Left lung (tissue), 10 donors: ENCODE measurements around the gene SYNJ2. TPM values are rescaled to one million over a fixed set of nuclear protein-coding genes. Genes with fewer than 3 reads are reported as not detected.

Experiments
- ATAC-seq: fragments of 200-7000 bp; cut with Tn5 transposase; one replicate; pipeline ENCODE4 v1.9.1; 2020; ENCODE audit warnings: moderate library complexity
- DNase-seq, 4 donors: peaks; one replicate each; pipeline ENCODE4 v3.0.0-alpha.2; 2013 to 2020
- H3K27ac ChIP-seq, 2 donors: fragments of 200-600 bp; sonication (generic) in 1 of 2; one replicate each; pipeline versions ENCODE4 v1.5.0 to v1.8.0; 2020 to 2021
- H3K27me3 ChIP-seq, 2 donors: fragments of 200-600 bp; sonication (generic) in 1 of 2; one replicate each; pipeline versions ENCODE4 v1.5.0 to v1.8.0; 2020 to 2021
- H3K36me3 ChIP-seq, 2 donors: fragments of 200-600 bp; sonication (generic) in 1 of 2; one replicate each; pipeline versions ENCODE4 v1.5.0 to v1.8.0; 2020 to 2021
- H3K4me1 ChIP-seq, 2 donors: fragments of 200-600 bp; one replicate each; pipeline ENCODE4 v1.8.0; 2021
- H3K4me3 ChIP-seq, 2 donors: fragments of 200-600 bp; sonication (generic) in 1 of 2; one replicate each; pipeline versions ENCODE4 v1.5.0 to v1.8.0; 2020 to 2021; ENCODE audit warnings: mild to moderate bottlenecking in 1 of 2
- H3K9me3 ChIP-seq, 2 donors: fragments of 200-600 bp; sonication (generic) in 1 of 2; one replicate each; pipeline versions ENCODE4 v1.5.0 to v1.8.0; 2020 to 2021
- intact Hi-C, 2 donors: fragments of 100-400 bp; cut with DNase I; formaldehyde crosslinking; loops; one replicate each; pipeline versions ENCODE4 v1.11.2 to v1.14.2; 2022
- polyA plus RNA-seq, 6 donors: library from polyadenylated mRNA; unstranded; fragments of 120-200 nt; gene quantifications; one replicate each; pipeline ENCODE4 v1.2.1, GENCODE V29; 2013; ENCODE audit not compliant: insufficient read length in 6 of 6
- total RNA-seq, 2 donors: library from RNA; stranded (reverse); fragmentation: NEBNext Ultra II Directional; extraction: Animal tissue kit (Norgen Biotek cat#: 25700); gene quantifications; one replicate each; pipeline ENCODE4 v1.2.1, GENCODE V29; 2021
- TF ChIP-seq, protein P1 (sequence below), 2 donors: fragments of 200-600 bp; sonication (generic) in 1 of 2; IDR thresholded peaks; one replicate each; pipeline versions ENCODE4 v1.5.0 to v1.8.0; 2021; ENCODE audit warnings: antibody characterized with exemption in 2 of 2
- donor health status: DM: no; HTN: yes; CAD: no.
- donor health status: DM: no; HTN: no; CAD: no.

The SYNJ2 gene
- total and polyA plus RNA-seq, 8 donors: 6.2 to 12.2 (median 7.5) TPM

- H3K36me3 ChIP-seq: peaks cover 0 to 33% of the 10 kb centered on the region in 2 donors
- peaks cover 25 to 43% of the 10 kb centered on the region in 2 donors for H3K4me1 ChIP-seq
- DNase-seq: no peak
- H3K27ac ChIP-seq: no peak overlapping the region
- no peaks in the 10 kb centered on the region for H3K9me3 ChIP-seq
- no peak for ATAC-seq
- TF ChIP-seq, protein P1, sequence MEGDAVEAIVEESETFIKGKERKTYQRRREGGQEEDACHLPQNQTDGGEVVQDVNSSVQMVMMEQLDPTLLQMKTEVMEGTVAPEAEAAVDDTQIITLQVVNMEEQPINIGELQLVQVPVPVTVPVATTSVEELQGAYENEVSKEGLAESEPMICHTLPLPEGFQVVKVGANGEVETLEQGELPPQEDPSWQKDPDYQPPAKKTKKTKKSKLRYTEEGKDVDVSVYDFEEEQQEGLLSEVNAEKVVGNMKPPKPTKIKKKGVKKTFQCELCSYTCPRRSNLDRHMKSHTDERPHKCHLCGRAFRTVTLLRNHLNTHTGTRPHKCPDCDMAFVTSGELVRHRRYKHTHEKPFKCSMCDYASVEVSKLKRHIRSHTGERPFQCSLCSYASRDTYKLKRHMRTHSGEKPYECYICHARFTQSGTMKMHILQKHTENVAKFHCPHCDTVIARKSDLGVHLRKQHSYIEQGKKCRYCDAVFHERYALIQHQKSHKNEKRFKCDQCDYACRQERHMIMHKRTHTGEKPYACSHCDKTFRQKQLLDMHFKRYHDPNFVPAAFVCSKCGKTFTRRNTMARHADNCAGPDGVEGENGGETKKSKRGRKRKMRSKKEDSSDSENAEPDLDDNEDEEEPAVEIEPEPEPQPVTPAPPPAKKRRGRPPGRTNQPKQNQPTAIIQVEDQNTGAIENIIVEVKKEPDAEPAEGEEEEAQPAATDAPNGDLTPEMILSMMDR (IDR thresholded peaks at IDR 0.05): no peak
- intact Hi-C loops: no loop called here
- H3K27me3 ChIP-seq: no peaks in the 10 kb centered on the region
- no peak overlapping the region for H3K4me3 ChIP-seq
Measured at GRCh38 chr6:158061709-158062461, 80.2 kb downstream of the SYNJ2 start.

DNA sequence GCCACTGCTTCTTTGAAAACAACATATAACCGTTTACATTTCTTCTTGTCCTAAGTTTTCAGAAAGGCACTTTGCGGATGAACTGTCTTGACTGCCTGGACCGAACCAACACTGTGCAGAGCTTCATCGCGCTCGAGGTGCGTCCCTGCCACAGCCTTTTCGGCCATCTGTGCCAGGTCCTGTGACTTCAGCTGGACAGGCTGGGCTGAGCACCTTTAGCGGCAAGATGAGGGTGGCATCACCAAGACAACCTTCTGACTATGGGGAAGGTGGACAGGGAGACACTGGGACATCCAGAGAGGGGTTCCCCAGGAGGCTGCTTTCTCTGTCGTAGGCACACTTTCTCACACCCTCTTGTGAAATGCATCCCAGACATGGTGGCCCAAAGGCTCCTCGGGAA lies 82.1 kb downstream of the SYNJ2 start:
- ATAC-seq (no peak), DNase-seq (no peak)
- Histone ChIP-seq H3K4me3 (no peak overlapping the region), H3K27ac (no peak overlapping the region), H3K4me1 (peaks cover 17 to 37% of the 10 kb centered on the region in 2 donors), H3K9me3 (no peaks in the 10 kb centered on the region), H3K36me3 (peaks cover 0 to 40% of the 10 kb centered on the region in 2 donors), H3K27me3 (no peaks in the 10 kb centered on the region)
- TF ChIP-seq, protein P1 (IDR thresholded peaks at IDR 0.05): no peak
- intact Hi-C loops: no loop called here

- DNase-seq: no peak
- Histone ChIP-seq H3K9me3 (no peaks in the 10 kb centered on the region), H3K27me3 (no peaks in the 10 kb centered on the region), H3K4me3 (no peak overlapping the region), H3K36me3 (peaks cover 0 to 40% of the 10 kb centered on the region in 2 donors), H3K27ac (no peak overlapping the region), H3K4me1 (peaks cover 20 to 36% of the 10 kb centered on the region in 2 donors)
- TF ChIP-seq, protein P1 (IDR thresholded peaks at IDR 0.05): no peak
- intact Hi-C loops: no loop called here
- ATAC-seq: no peak
Measured at GRCh38 chr6:158064725-158065251, 83.1 kb downstream of the SYNJ2 start.

- DNase-seq (no peak), ATAC-seq (no peak)
- Histone ChIP-seq H3K4me1 (peaks cover 6 to 21% of the 10 kb centered on the region in 2 donors), H3K9me3 (no peaks in the 10 kb centered on the region), H3K4me3 (no peak overlapping the region), H3K36me3 (peaks cover 0 to 43% of the 10 kb centered on the region in 2 donors), H3K27ac (no peak overlapping the region), H3K27me3 (no peaks in the 10 kb centered on the region)
- TF ChIP-seq, protein P1 (IDR thresholded peaks at IDR 0.05): no peak
- intact Hi-C loops: no loop called here
Measured at GRCh38 chr6:158066136-158066781, 84.6 kb downstream of the SYNJ2 start.

DNA sequence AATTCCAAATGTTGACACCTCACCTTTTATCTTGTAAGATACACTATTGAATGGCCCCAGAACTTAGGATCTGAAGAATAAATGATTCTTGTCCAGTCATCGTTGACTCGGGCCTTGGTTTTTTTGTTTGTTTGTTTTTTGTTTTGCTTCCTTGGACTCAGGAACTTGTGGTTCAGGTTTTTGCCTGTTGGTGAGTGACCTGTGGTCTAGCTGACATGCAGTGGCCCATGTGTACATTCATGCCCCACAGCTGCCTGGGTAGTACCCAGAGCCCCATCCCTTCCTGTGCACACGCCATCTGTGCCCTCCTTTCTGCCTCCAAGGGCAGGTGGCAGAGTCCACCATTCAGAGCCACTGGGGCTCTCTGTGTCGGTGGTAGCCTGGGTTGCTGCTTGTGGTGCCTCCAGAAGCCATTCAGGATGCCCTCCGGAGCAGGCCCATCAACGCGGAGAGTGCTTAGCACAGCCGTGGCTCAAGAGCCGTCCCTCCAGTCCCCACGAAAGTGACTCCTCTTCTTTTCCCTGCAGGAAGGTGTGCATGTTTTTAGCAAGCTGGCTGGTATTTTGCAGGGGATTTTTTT lies 85.9 kb downstream of the SYNJ2 start:
- no peak for ATAC-seq
- intact Hi-C loops: no loop called here
- no peak overlapping the region for H3K27ac ChIP-seq
- H3K9me3 ChIP-seq: no peaks in the 10 kb centered on the region
- no peak overlapping the region for H3K4me3 ChIP-seq
- peaks cover 6 to 27% of the 10 kb centered on the region in 2 donors for H3K4me1 ChIP-seq
- H3K27me3 ChIP-seq: no peaks in the 10 kb centered on the region
- DNase-seq: no peak
- TF ChIP-seq, protein P1 (IDR thresholded peaks at IDR 0.05): no peak
- peaks cover 0 to 49% of the 10 kb centered on the region in 2 donors for H3K36me3 ChIP-seq
